Panc1 (cell line): ENCODE measurements around the gene THSD7B.

Source experiments
- SIN3A ChIP-seq: IDR thresholded peaks from 2 replicates; pipeline ENCODE4 v1.6.1; 2012; ENCODE audit warnings: low read depth, mild to moderate bottlenecking, low read length, moderate library complexity, borderline replicate concordance; ENCODE audit not compliant: insufficient read depth
- TF ChIP-seq, protein P1 (sequence below): fragments of 450-650 bp; IDR thresholded peaks from 2 replicates; pipeline ENCODE4 v1.5.1; 2017; ENCODE audit warnings: mild to moderate bottlenecking

GRCh38 chr2:136985044-136985443 is 219.7 kb downstream of the THSD7B start:
- TF ChIP-seq SIN3A: no peak
- TF ChIP-seq, protein P1, sequence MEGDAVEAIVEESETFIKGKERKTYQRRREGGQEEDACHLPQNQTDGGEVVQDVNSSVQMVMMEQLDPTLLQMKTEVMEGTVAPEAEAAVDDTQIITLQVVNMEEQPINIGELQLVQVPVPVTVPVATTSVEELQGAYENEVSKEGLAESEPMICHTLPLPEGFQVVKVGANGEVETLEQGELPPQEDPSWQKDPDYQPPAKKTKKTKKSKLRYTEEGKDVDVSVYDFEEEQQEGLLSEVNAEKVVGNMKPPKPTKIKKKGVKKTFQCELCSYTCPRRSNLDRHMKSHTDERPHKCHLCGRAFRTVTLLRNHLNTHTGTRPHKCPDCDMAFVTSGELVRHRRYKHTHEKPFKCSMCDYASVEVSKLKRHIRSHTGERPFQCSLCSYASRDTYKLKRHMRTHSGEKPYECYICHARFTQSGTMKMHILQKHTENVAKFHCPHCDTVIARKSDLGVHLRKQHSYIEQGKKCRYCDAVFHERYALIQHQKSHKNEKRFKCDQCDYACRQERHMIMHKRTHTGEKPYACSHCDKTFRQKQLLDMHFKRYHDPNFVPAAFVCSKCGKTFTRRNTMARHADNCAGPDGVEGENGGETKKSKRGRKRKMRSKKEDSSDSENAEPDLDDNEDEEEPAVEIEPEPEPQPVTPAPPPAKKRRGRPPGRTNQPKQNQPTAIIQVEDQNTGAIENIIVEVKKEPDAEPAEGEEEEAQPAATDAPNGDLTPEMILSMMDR: no peak
